ENCODE measurements around the gene SUPT3H. TPM values are rescaled to one million over a fixed set of nuclear protein-coding genes. Genes with fewer than 3 reads are reported as not detected.

The SUPT3H gene
- total RNA-seq, 8 experiments from 2014 or later = 8.7 to 43.2 (median 20.5) TPM

GRCh38 chr6:45419571-45420082, 41.9 kb upstream of the SUPT3H start:
- in situ Hi-C loops (cut with MboI; ENCODE audit: low pct_unique_long_range_greater_than_20kb in 2 of 9, low sequenced_read_pairs in 9 of 9, unreplicated experiment in 9 of 9) = loop anchor here in 3 of 9 experiments (25.0 kb wide), 2 partner anchors 293 to 757 kb away; no protein-coding TSS in a partner anchor
- H3K4me3 ChIP-seq = peak overlapping the region; percentile 5 to 59 (median 20)
- WGBS, 10 experiments = 0 to 100% (median 13%) methylated on average over 1 to 12 of the region's 38 CpGs; no CpG with 5 or more reads in 2 of the 10 experiments
- peaks cover 18 to 23% of the 10 kb centered on the region in 2 donors for H3K4me1 ChIP-seq (replicated peaks in 1 of 2)
- peak in 7 of 8 experiments; percentile 8 to 64 (median 50) for ATAC-seq (replicated peaks in 6 of 8)
- H3K27ac ChIP-seq = no peak overlapping the region

- 60 to 100% (median 92%) methylated on average over 1 to 2 of the region's 2 CpGs for WGBS, 10 experiments
These were observed 39.7 kb upstream of the SUPT3H start for GRCh38 chr6:45417436-45417835.

GRCh38 chr6:45416700-45417099, 39.0 kb upstream of the SUPT3H start:
- Histone ChIP-seq H3K4me3 (no peak overlapping the region), H3K27ac (no peak overlapping the region), H3K4me1 (replicated peaks in 1 of 2) (peaks cover 18 to 23% of the 10 kb centered on the region in 2 donors)
- in situ Hi-C loops (cut with MboI; ENCODE audit: low pct_unique_long_range_greater_than_20kb in 2 of 9, low sequenced_read_pairs in 9 of 9, unreplicated experiment in 9 of 9) = loop anchor here in 3 of 9 experiments (25.0 kb wide), 2 partner anchors 296 to 754 kb away; no protein-coding TSS in a partner anchor
- ATAC-seq (replicated peaks in 6 of 8) = no peak
- WGBS, 10 experiments = 53 to 100% (median 75%) methylated on average over 1 to 2 of the region's 2 CpGs; no CpG with 5 or more reads in 1 of the 10 experiments

More at GRCh38 chr6:45417436-45417835, 39.7 kb upstream of the SUPT3H start:
- in situ Hi-C loops (cut with MboI; ENCODE audit: low pct_unique_long_range_greater_than_20kb in 2 of 9, low sequenced_read_pairs in 9 of 9, unreplicated experiment in 9 of 9) = loop anchor here in 3 of 9 experiments (25.0 kb wide), 2 partner anchors 295 to 755 kb away; no protein-coding TSS in a partner anchor
- no peak overlapping the region for H3K27ac ChIP-seq
- peaks cover 18 to 23% of the 10 kb centered on the region in 2 donors for H3K4me1 ChIP-seq (replicated peaks in 1 of 2)
- no peak overlapping the region for H3K4me3 ChIP-seq
- ATAC-seq (replicated peaks in 6 of 8) = no peak

GRCh38 chr6:45415788-45416518, 38.2 kb upstream of the SUPT3H start:
- Histone ChIP-seq H3K4me3 (no peak overlapping the region), H3K27ac (no peak overlapping the region), H3K4me1 (replicated peaks in 1 of 2) (peaks cover 13 to 17% of the 10 kb centered on the region in 2 donors)
- WGBS, 10 experiments = 34 to 88% (median 71%) methylated on average over 2 to 3 of the region's 3 CpGs
- ATAC-seq (replicated peaks in 6 of 8) = peak in 1 of 8 experiments; percentile 22
- in situ Hi-C loops (cut with MboI; ENCODE audit: low pct_unique_long_range_greater_than_20kb in 2 of 9, low sequenced_read_pairs in 9 of 9, unreplicated experiment in 9 of 9) = loop anchor here in 3 of 9 experiments (25.0 kb wide), 2 partner anchors 296 to 754 kb away; no protein-coding TSS in a partner anchor

GRCh38 chr6:45415315-45415714, 37.6 kb upstream of the SUPT3H start:
- 20 to 80% (median 47%) methylated on average over 1 to 2 of the region's 2 CpGs; no CpG with 5 or more reads in 7 of the 10 experiments for WGBS, 10 experiments
- H3K27ac ChIP-seq = no peak overlapping the region
- H3K4me1 ChIP-seq (replicated peaks in 1 of 2) = peaks cover 9 to 11% of the 10 kb centered on the region in 2 donors
- in situ Hi-C loops (cut with MboI; ENCODE audit: low pct_unique_long_range_greater_than_20kb in 2 of 9, low sequenced_read_pairs in 9 of 9, unreplicated experiment in 9 of 9) = loop anchor here in 3 of 9 experiments (25.0 kb wide), 2 partner anchors 297 to 753 kb away; no protein-coding TSS in a partner anchor
- no peak overlapping the region for H3K4me3 ChIP-seq
- no peak for ATAC-seq (replicated peaks in 6 of 8)

- peak in 1 of 8 experiments; percentile 38 for ATAC-seq (replicated peaks in 6 of 8)
- Histone ChIP-seq H3K4me1 (replicated peaks in 1 of 2) (no peaks in the 10 kb centered on the region), H3K27ac (no peak overlapping the region), H3K4me3 (no peak overlapping the region)
- in situ Hi-C loops (cut with MboI; ENCODE audit: low pct_unique_long_range_greater_than_20kb in 2 of 9, low sequenced_read_pairs in 9 of 9, unreplicated experiment in 9 of 9) = loop anchor here in 3 of 9 experiments (25.0 kb wide), 2 partner anchors 300 to 750 kb away; no protein-coding TSS in a partner anchor
- WGBS, 10 experiments = 69 to 98% (median 85%) methylated on average over 1 to 5 of the region's 5 CpGs
These were observed 34.2 kb upstream of the SUPT3H start for GRCh38 chr6:45411959-45412358.

GRCh38 chr6:45400021-45400420, 22.3 kb upstream of the SUPT3H start:
- Histone ChIP-seq H3K4me1 (replicated peaks in 1 of 2) (no peaks in the 10 kb centered on the region), H3K27ac (no peak overlapping the region), H3K4me3 (no peak overlapping the region)
- no peak for ATAC-seq (replicated peaks in 6 of 8)
- WGBS, 10 experiments = 100% methylated on average over 1 to 2 of the region's 2 CpGs; no CpG with 5 or more reads in 8 of the 10 experiments
- in situ Hi-C loops (cut with MboI; ENCODE audit: low pct_unique_long_range_greater_than_20kb in 2 of 9, low sequenced_read_pairs in 9 of 9, unreplicated experiment in 9 of 9) = loop anchor here in 3 of 9 experiments (25.0 kb wide), 2 partner anchors 312 to 738 kb away; no protein-coding TSS in a partner anchor

- 20 to 100% (median 71%) methylated on average over 1 to 2 of the region's 2 CpGs; no CpG with 5 or more reads in 2 of the 10 experiments for WGBS, 10 experiments
- Histone ChIP-seq H3K4me3 (no peak overlapping the region), H3K4me1 (replicated peaks in 1 of 2) (no peaks in the 10 kb centered on the region), H3K27ac (no peak overlapping the region)
- ATAC-seq (replicated peaks in 6 of 8) = no peak
- in situ Hi-C loops (cut with MboI; ENCODE audit: low pct_unique_long_range_greater_than_20kb in 2 of 9, low sequenced_read_pairs in 9 of 9, unreplicated experiment in 9 of 9) = loop anchor here in 2 of 9 experiments (25.0 kb wide), 2 partner anchors 314 to 514 kb away; no protein-coding TSS in a partner anchor
These were observed 20.5 kb upstream of the SUPT3H start for GRCh38 chr6:45398075-45398813.

- Histone ChIP-seq H3K4me1 (replicated peaks in 1 of 2) (no peaks in the 10 kb centered on the region), H3K4me3 (no peak overlapping the region), H3K27ac (no peak overlapping the region)
- no peak for ATAC-seq (replicated peaks in 6 of 8)
- in situ Hi-C loops (cut with MboI; ENCODE audit: low pct_unique_long_range_greater_than_20kb in 2 of 9, low sequenced_read_pairs in 9 of 9, unreplicated experiment in 9 of 9) = loop anchor here in 2 of 9 experiments (25.0 kb wide), 2 partner anchors 318 to 518 kb away; no protein-coding TSS in a partner anchor
- 50 to 100% (median 80%) methylated on average over 2 to 4 of the region's 4 CpGs; no CpG with 5 or more reads in 3 of the 10 experiments for WGBS, 10 experiments
These were observed 16.9 kb upstream of the SUPT3H start for GRCh38 chr6:45394586-45395095.

- Histone ChIP-seq H3K27ac (no peak overlapping the region), H3K4me1 (replicated peaks in 1 of 2) (no peaks in the 10 kb centered on the region), H3K4me3 (no peak overlapping the region)
- WGBS, 10 experiments = 0 to 100% (median 62%) methylated on average over 1 to 3 of the region's 3 CpGs; no CpG with 5 or more reads in 3 of the 10 experiments
- ATAC-seq (replicated peaks in 6 of 8) = peak in 3 of 8 experiments; percentile 62 to 79 (median 77)
- in situ Hi-C loops (cut with MboI; ENCODE audit: low pct_unique_long_range_greater_than_20kb in 2 of 9, low sequenced_read_pairs in 9 of 9, unreplicated experiment in 9 of 9) = loop anchor here in 2 of 9 experiments (25.0 kb wide), 2 partner anchors 324 to 524 kb away; no protein-coding TSS in a partner anchor
These were observed 10.6 kb upstream of the SUPT3H start for GRCh38 chr6:45388328-45388727.

GRCh38 chr6:45387236-45387635, 9.5 kb upstream of the SUPT3H start:
- no peak overlapping the region for H3K4me3 ChIP-seq
- H3K27ac ChIP-seq = no peak overlapping the region
- H3K4me1 ChIP-seq (replicated peaks in 1 of 2) = no peaks in the 10 kb centered on the region
- in situ Hi-C loops (cut with MboI; ENCODE audit: low pct_unique_long_range_greater_than_20kb in 2 of 9, low sequenced_read_pairs in 9 of 9, unreplicated experiment in 9 of 9) = loop anchor here in 2 of 9 experiments (25.0 kb wide), 2 partner anchors 325 to 525 kb away; no protein-coding TSS in a partner anchor
- 35 to 100% (median 83%) methylated on average over 1 to 5 of the region's 5 CpGs; no CpG with 5 or more reads in 1 of the 10 experiments for WGBS, 10 experiments
- no peak for ATAC-seq (replicated peaks in 6 of 8)

GRCh38 chr6:45386501-45386900, 8.8 kb upstream of the SUPT3H start:
- H3K27ac ChIP-seq = no peak overlapping the region
- WGBS, 10 experiments = 72 to 96% (median 84%) methylated on average over 1 to 3 of the region's 3 CpGs; no CpG with 5 or more reads in 1 of the 10 experiments
- H3K4me3 ChIP-seq = no peak overlapping the region
- in situ Hi-C loops (cut with MboI; ENCODE audit: low pct_unique_long_range_greater_than_20kb in 2 of 9, low sequenced_read_pairs in 9 of 9, unreplicated experiment in 9 of 9) = loop anchor here in 2 of 9 experiments (25.0 kb wide), 2 partner anchors 326 to 526 kb away; no protein-coding TSS in a partner anchor
- no peak for ATAC-seq (replicated peaks in 6 of 8)
- no peaks in the 10 kb centered on the region for H3K4me1 ChIP-seq (replicated peaks in 1 of 2)
